K562 (cell line): ENCODE data around the gene HES5. TPM values are rescaled to one million over a fixed set of nuclear protein-coding genes. Genes with fewer than 3 reads are reported as not detected.

Source experiments
- EGR1 ChIP-seq: fragments of 450-650 bp; conservative IDR thresholded peaks from 2 replicates; pipeline ENCODE4 v1.6.1; 2017; ENCODE audit warnings: mild to moderate bottlenecking
- ELF1 ChIP-seq: fragments of 200-800 bp; sonication (Bioruptor generic); IDR thresholded peaks from 2 replicates; pipeline ENCODE4 v1.6.1; 2016; ENCODE audit warnings: missing genetic modification characterization, missing compliant biosample characterization
- ESRRB ChIP-seq: fragments of 250-450 bp; sonication (Bioruptor Pico); IDR thresholded peaks from 2 replicates; pipeline ENCODE4 v1.5.0; 2020; ENCODE audit warnings: mild to moderate bottlenecking, moderate library complexity, borderline replicate concordance
- EWSR1 ChIP-seq: fragments of 450-650 bp; IDR thresholded peaks from 2 replicates; pipeline ENCODE4 v1.6.1; 2018; ENCODE audit warnings: borderline replicate concordance, mild to moderate bottlenecking, low read depth, moderate library complexity; ENCODE audit not compliant: partially characterized antibody
- FOS ChIP-seq: IDR thresholded peaks from 3 replicates; pipeline ENCODE4 v1.6.1; 2011; ENCODE audit not compliant: insufficient read length; ENCODE audit errors: extremely low read depth
- NONO ChIP-seq, 2 experiments: fragments of 200-400 bp in 1 of 2; fragments of 450-650 bp in 1 of 2; formaldehyde crosslinking in 1 of 2; IDR thresholded peaks; 2 replicates each; pipeline ENCODE4 v1.6.1; 2017; ENCODE audit warnings: low read depth in 2 of 2, mild to moderate bottlenecking in 2 of 2, moderate library complexity in 2 of 2, low read length in 1 of 2
- RCOR1 ChIP-seq, 2 experiments: IDR thresholded peaks; 2 replicates each; pipeline ENCODE4 v1.6.1; 2012; ENCODE audit warnings: low read depth in 2 of 2, low read length in 2 of 2, borderline replicate concordance in 1 of 2, improper control_type of control experiment in 1 of 2
- RNF2 ChIP-seq: sonication (generic); IDR thresholded peaks from 2 replicates; pipeline ENCODE4 v1.6.1; 2016
- SMC3 ChIP-seq: conservative IDR thresholded peaks from 2 replicates; pipeline ENCODE4 v1.6.1; 2011; ENCODE audit warnings: low read depth, low read length, improper control_type of control experiment; ENCODE audit not compliant: insufficient read depth
- TBL1XR1 ChIP-seq, 2 experiments: IDR thresholded peaks; 2 replicates each; pipeline ENCODE4 v1.6.1; 2012; ENCODE audit warnings: improper control_type of control experiment in 2 of 2, low read length in 2 of 2, mild to moderate bottlenecking in 1 of 2
- TGIF2 ChIP-seq: sonication (generic); formaldehyde crosslinking; IDR thresholded peaks from 2 replicates; pipeline ENCODE4 v1.8.1; 2022; ENCODE audit warnings: mild to moderate bottlenecking, missing genetic modification reagents, moderate library complexity
- THRAP3 ChIP-seq: fragments of 450-650 bp; IDR thresholded peaks from 2 replicates; pipeline ENCODE4 v1.6.1; 2016; ENCODE audit warnings: mild to moderate bottlenecking, inconsistent platforms, borderline replicate concordance
- TSHZ1 ChIP-seq: fragments of 250-450 bp; sonication (Bioruptor Pico); IDR thresholded peaks from 2 replicates; pipeline ENCODE4 v1.4.0; 2020; ENCODE audit warnings: mild to moderate bottlenecking, moderate library complexity
- ZBTB43 ChIP-seq: sonication (generic); formaldehyde crosslinking; IDR thresholded peaks from 2 replicates; pipeline ENCODE4 v1.8.0; 2023; ENCODE audit warnings: mild to moderate bottlenecking, missing genetic modification reagents
- ZC3H8 ChIP-seq: fragments of 450-650 bp; IDR thresholded peaks from 2 replicates; pipeline ENCODE4 v1.6.1; 2017
- ZNF133 ChIP-seq: fragments of 250-450 bp; sonication (Bioruptor Pico); IDR thresholded peaks from 2 replicates; pipeline ENCODE4 v1.4.0; 2020; ENCODE audit warnings: mild to moderate bottlenecking
- ZNF165 ChIP-seq: fragments of 250-450 bp; sonication (Bioruptor Pico); IDR thresholded peaks from 2 replicates; pipeline ENCODE4 v1.4.0; 2020; ENCODE audit warnings: borderline replicate concordance
- ZNF41 ChIP-seq: fragments of 250-450 bp; sonication (Bioruptor Pico); conservative IDR thresholded peaks from 2 replicates; pipeline ENCODE4 v1.4.0; 2020; ENCODE audit warnings: mild to moderate bottlenecking
- ZNF583 ChIP-seq: fragments of 250-450 bp; sonication (Bioruptor Pico); IDR thresholded peaks from 2 replicates; pipeline ENCODE4 v1.4.0; 2020
- ZNF778 ChIP-seq: fragments of 450-650 bp; formaldehyde crosslinking; IDR thresholded peaks from 2 replicates; pipeline ENCODE4 v1.4.0; 2020; ENCODE audit warnings: mild to moderate bottlenecking, moderate library complexity
- ZNF780A ChIP-seq: fragments of 250-450 bp; sonication (Bioruptor Pico); IDR thresholded peaks from 2 replicates; pipeline ENCODE4 v1.5.0; 2021; ENCODE audit warnings: mild to moderate bottlenecking
- ZNF830 ChIP-seq: fragments of 250-450 bp; sonication (Bioruptor Pico); IDR thresholded peaks from 2 replicates; pipeline ENCODE4 v1.5.0; 2021; ENCODE audit warnings: mild to moderate bottlenecking
- polyA plus RNA-seq, 8 experiments: library from polyadenylated mRNA; depleted of rRNA in 4 of 8; stranded (reverse) in 5 of 8; unstranded in 3 of 8; fragments of >200 nt; fragmentation: Nextera tagmentation in 2 of 8; fragmentation: Illumina TruSeq in 1 of 8; extraction: Ambion mirVana in 2 of 8; extraction: Trizol in 1 of 8; gene quantifications; 2 replicates each; pipeline versions ENCODE4 v1.2.1 to v1.2.3, GENCODE V29; 2011 to 2014; ENCODE audit warnings: inconsistent platforms in 1 of 8, missing spikeins in 1 of 8
- total RNA-seq, 7 experiments: library from RNA; depleted of rRNA in 6 of 7; stranded (reverse); fragments of >200 nt in 6 of 7; fragmentation: Illumina TruSeq in 2 of 7; extraction: Trizol in 2 of 7; gene quantifications; 2 replicates each; pipeline versions ENCODE4 v1.2.1 to v1.2.3, GENCODE V29; 2011 to 2021; ENCODE audit warnings: low replicate concordance in 1 of 7
- TF ChIP-seq, protein P1 (sequence below): sonication (generic); formaldehyde crosslinking; IDR thresholded peaks from 2 replicates; pipeline ENCODE4 v1.8.0; 2022; ENCODE audit warnings: mild to moderate bottlenecking, missing genetic modification reagents, borderline replicate concordance

Gene HES5
- total and polyA plus RNA-seq, 9 of the 15 experiments (the other 6 are each of a cell fraction or from before 2014, with no cell fraction given): not detected

DNA sequence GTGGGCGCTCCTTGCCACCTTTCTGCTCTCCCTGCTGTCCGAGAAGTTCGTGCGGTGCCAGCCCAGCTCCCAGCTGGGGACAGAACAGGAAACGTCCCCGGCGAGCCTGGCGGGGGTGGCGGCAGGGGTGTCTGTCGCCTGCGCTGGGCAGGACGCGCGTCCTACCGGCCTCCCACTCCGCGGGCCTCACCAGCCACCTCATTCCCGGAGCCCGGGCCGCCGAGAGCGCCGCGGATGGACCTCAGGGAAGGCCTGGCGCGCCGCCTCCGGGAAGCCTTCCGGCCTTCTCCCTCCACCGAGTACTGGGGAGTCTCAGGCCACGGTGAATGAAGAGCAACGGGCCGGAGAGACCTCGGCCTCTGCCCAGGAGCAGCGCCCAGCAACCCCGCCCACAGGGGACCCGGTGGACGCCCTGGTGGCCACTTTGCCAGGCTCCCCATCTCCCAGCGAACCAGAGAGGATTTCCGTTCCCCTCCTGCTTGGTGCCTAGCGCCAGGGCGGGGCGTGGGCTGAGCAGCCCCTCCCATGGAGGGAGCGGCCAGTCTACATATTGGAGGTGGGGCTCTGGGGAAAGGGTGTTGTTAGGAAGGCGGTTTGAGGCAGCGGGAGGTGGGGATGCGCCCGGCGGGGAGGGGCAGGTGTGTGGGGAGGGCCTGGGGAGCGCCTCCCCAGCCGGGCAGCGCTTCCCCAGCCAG is 16.6 kb upstream of the HES5 start (continued):
- no peak for TF ChIP-seq TSHZ1 (CRISPR knock-in tag)
- TF ChIP-seq ZNF778 (CRISPR knock-in tag): no peak
- TF ChIP-seq EWSR1: no peak
- TF ChIP-seq ESRRB (CRISPR knock-in tag): no peak
- TF ChIP-seq ZNF133 (CRISPR knock-in tag): no peak
- no peak for TF ChIP-seq ZC3H8
- 0 out of 2 replicates have a peak, but pooled peaks have one; percentile 25 for TF ChIP-seq ZNF165 (CRISPR knock-in tag)
- no peak for TF ChIP-seq TGIF2 (CRISPR knock-in tag)
- 0 out of 2 replicates have a peak, but pooled peaks have one; percentile 18 for TF ChIP-seq RNF2
- no peak for TF ChIP-seq FOS
- TF ChIP-seq RCOR1 (IDR thresholded peaks at IDR 0.05; ENCODE audit: borderline replicate concordance in 1 of 2, low read depth in 2 of 2, low read length in 2 of 2): peak in 1 of 2 experiments; percentile 87; a peak in 2 of 4 replicates
- peak; percentile 68 for TF ChIP-seq ELF1 (tag)
- no peak for TF ChIP-seq NONO (IDR thresholded peaks at IDR 0.05; ENCODE audit: low read depth in 2 of 2, low read length in 1 of 2)
- peak in 1 of 2 experiments; percentile 34; a peak in 1 of 4 replicates for TF ChIP-seq TBL1XR1 (IDR thresholded peaks at IDR 0.05; ENCODE audit: low read length in 2 of 2)
- no peak for TF ChIP-seq ZNF583 (CRISPR knock-in tag)
- TF ChIP-seq EGR1: peak; percentile 46
- peak; percentile 86; the same call in 1 of the 2 replicates for TF ChIP-seq ZNF780A (CRISPR knock-in tag)
- TF ChIP-seq ZNF830 (CRISPR knock-in tag): no peak
- no peak for TF ChIP-seq ZNF41 (CRISPR knock-in tag)
- TF ChIP-seq THRAP3: no peak
- TF ChIP-seq, protein P1, sequence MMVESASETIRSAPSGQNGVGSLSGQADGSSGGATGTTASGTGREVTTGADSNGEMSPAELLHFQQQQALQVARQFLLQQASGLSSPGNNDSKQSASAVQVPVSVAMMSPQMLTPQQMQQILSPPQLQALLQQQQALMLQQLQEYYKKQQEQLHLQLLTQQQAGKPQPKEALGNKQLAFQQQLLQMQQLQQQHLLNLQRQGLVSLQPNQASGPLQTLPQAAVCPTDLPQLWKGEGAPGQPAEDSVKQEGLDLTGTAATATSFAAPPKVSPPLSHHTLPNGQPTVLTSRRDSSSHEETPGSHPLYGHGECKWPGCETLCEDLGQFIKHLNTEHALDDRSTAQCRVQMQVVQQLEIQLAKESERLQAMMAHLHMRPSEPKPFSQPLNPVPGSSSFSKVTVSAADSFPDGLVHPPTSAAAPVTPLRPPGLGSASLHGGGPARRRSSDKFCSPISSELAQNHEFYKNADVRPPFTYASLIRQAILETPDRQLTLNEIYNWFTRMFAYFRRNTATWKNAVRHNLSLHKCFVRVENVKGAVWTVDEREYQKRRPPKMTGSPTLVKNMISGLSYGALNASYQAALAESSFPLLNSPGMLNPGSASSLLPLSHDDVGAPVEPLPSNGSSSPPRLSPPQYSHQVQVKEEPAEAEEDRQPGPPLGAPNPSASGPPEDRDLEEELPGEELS: no peak; the same call in 1 of the 2 replicates
- 0 out of 2 replicates have a peak, but pooled peaks have one; percentile 53 for TF ChIP-seq ZBTB43 (CRISPR knock-in tag)
- 0 out of 2 replicates have a peak, but pooled peaks have one; percentile 14 for TF ChIP-seq SMC3
